Transverse colon (tissue), 4 donors: Measurements from ENCODE around the gene PRR5L. TPM values are rescaled to one million over a fixed set of nuclear protein-coding genes. Genes with fewer than 3 reads are reported as not detected.
A peak's percentile ranks its signal among the peaks of the same experiment; 100 is the strongest.

ENCODE experiments used
- DNase-seq: peaks from one replicate; pipeline ENCODE4 v3.0.0-alpha.2; 2019
- H3K27ac ChIP-seq, 4 donors: fragments of 200-600 bp; sonication (generic); 2 replicates each; pipeline ENCODE4 v1.5.1; 2016 to 2018; ENCODE audit warnings: inconsistent platforms in 4 of 4
- H3K27me3 ChIP-seq: fragments of 200-600 bp; sonication (generic); 2 replicates; pipeline ENCODE4 v1.5.1; 2017; ENCODE audit warnings: inconsistent platforms
- H3K36me3 ChIP-seq, 4 donors: fragments of 200-600 bp; sonication (generic); 2 replicates each; pipeline ENCODE4 v1.5.1; 2017 to 2019; ENCODE audit warnings: inconsistent platforms in 4 of 4
- H3K4me1 ChIP-seq, 4 donors: fragments of 200-600 bp; sonication (generic); 2 replicates each; pipeline ENCODE4 v1.5.1; 2017 to 2020; ENCODE audit warnings: inconsistent platforms in 4 of 4
- H3K4me3 ChIP-seq, 4 donors: fragments of 200-600 bp; sonication (generic); 1 replicate in 1 of 4; 2 replicates in 3 of 4; pipeline versions ENCODE4 v1.5.1 to v1.6.1; 2017 to 2019; ENCODE audit warnings: inconsistent platforms in 4 of 4
- H3K9me3 ChIP-seq, 2 donors: fragments of 200-600 bp; sonication (generic); 2 replicates each; pipeline ENCODE4 v1.5.1; 2017 to 2019; ENCODE audit warnings: inconsistent platforms in 2 of 2
- EP300 ChIP-seq: sonication (generic); formaldehyde crosslinking; IDR thresholded peaks from one replicate; pipeline ENCODE4 v1.6.1; 2017; ENCODE audit warnings: antibody characterized with exemption, low read depth
- POLR2A ChIP-seq: fragments of 450-650 bp; IDR thresholded peaks from one replicate; pipeline ENCODE4 v1.6.1; 2016; ENCODE audit warnings: antibody characterized with exemption, mild to moderate bottlenecking, moderate library complexity
- POLR2AphosphoS5 ChIP-seq, 3 donors: sonication (generic); formaldehyde crosslinking; IDR thresholded peaks; one replicate each; pipeline ENCODE4 v1.6.1; 2016; ENCODE audit warnings: antibody characterized with exemption in 3 of 3
- WGBS, 2 donors: methylation state at CpG; one replicate each; pipeline ENCODE4 v1.1.5; 2018; ENCODE audit warnings: low coverage in 1 of 2; 5-methylcytosine and 5-hydroxymethylcytosine counted together
- in situ Hi-C, 4 donors: fragments of 200-750 bp; cut with MboI; loops; one replicate each; pipeline versions ENCODE4 v1.15.0 to v1.15.1; 2017; ENCODE audit warnings: low sequenced_read_pairs in 3 of 4, low pct_ligation_motif_present in 1 of 4, low pct_unique_long_range_greater_than_20kb in 1 of 4
- intact Hi-C: fragments of 100-400 bp; cut with DNase I; formaldehyde crosslinking; loops from one replicate; pipeline ENCODE4 v1.15.1; 2023; ENCODE audit warnings: low total_unique reads
- total RNA-seq, 4 donors: library from RNA; depleted of rRNA; stranded (reverse); fragments of >200 nt; gene quantifications; one replicate each; pipeline ENCODE4 v1.1.0, GENCODE V29; 2016
- TF ChIP-seq, protein P1 (sequence below), 5 experiments: fragments of 200-600 bp in 3 of 5; fragments of 450-650 bp in 2 of 5; sonication (generic) in 3 of 5; IDR thresholded peaks; 1 replicate in 2 of 5; 2 replicates in 3 of 5; pipeline ENCODE4 v1.5.1; 2016 to 2017; ENCODE audit warnings: antibody characterized with exemption in 5 of 5, inconsistent platforms in 3 of 5, mild to moderate bottlenecking in 2 of 5, moderate library complexity in 1 of 5

Gene PRR5L
- total RNA-seq, 4 donors from 2014 or later = 203 to 418 (median 251) TPM

GRCh38 chr11:36380296-36381014 is 84.4 kb downstream of the PRR5L start:
- peak overlapping the region in 1 of 4 donors; percentile 74 for H3K4me3 ChIP-seq
- in situ Hi-C loops = loop anchor here in 1 of 4 donors (25.0 kb wide), 1 partner anchor 93 kb away; the partner anchor contains the start of genes COMMD9 and PRR5L
- H3K36me3 ChIP-seq = peaks cover 0 to 6% (median 0%) of the 10 kb centered on the region in 4 donors
- no peak for TF ChIP-seq EP300
- TF ChIP-seq POLR2AphosphoS5 (IDR thresholded peaks at IDR 0.05) = no peak
- no peak for TF ChIP-seq POLR2A
- TF ChIP-seq, protein P1, sequence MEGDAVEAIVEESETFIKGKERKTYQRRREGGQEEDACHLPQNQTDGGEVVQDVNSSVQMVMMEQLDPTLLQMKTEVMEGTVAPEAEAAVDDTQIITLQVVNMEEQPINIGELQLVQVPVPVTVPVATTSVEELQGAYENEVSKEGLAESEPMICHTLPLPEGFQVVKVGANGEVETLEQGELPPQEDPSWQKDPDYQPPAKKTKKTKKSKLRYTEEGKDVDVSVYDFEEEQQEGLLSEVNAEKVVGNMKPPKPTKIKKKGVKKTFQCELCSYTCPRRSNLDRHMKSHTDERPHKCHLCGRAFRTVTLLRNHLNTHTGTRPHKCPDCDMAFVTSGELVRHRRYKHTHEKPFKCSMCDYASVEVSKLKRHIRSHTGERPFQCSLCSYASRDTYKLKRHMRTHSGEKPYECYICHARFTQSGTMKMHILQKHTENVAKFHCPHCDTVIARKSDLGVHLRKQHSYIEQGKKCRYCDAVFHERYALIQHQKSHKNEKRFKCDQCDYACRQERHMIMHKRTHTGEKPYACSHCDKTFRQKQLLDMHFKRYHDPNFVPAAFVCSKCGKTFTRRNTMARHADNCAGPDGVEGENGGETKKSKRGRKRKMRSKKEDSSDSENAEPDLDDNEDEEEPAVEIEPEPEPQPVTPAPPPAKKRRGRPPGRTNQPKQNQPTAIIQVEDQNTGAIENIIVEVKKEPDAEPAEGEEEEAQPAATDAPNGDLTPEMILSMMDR (IDR thresholded peaks at IDR 0.05) = no peak
- H3K27ac ChIP-seq = peak overlapping the region in 3 of 4 donors; percentile 16 to 86 (median 24)
- intact Hi-C loops = no loop called here
- DNase-seq = no peak
- H3K27me3 ChIP-seq = no peaks in the 10 kb centered on the region
- H3K4me1 ChIP-seq = peaks cover 0 to 36% (median 22%) of the 10 kb centered on the region in 4 donors
- H3K9me3 ChIP-seq = no peaks in the 10 kb centered on the region
- WGBS, 2 donors = 33 to 65% methylated on average over 4 to 9 of the region's 9 CpGs

- 74 to 75% methylated on average over 4 of the region's 4 CpGs for WGBS, 2 donors
- Histone ChIP-seq H3K27me3 (no peaks in the 10 kb centered on the region), H3K4me1 (peaks cover 0 to 33% (median 18%) of the 10 kb centered on the region in 4 donors), H3K9me3 (no peaks in the 10 kb centered on the region), H3K36me3 (peaks cover 0 to 6% (median 0%) of the 10 kb centered on the region in 4 donors), H3K4me3 (no peak overlapping the region), H3K27ac (peak overlapping the region in 3 of 4 donors; percentile 16 to 31 (median 24))
- DNase-seq = no peak
- intact Hi-C loops (no loop called here), in situ Hi-C loops (loop anchor here in 1 of 4 donors (25.0 kb wide), 1 partner anchor 94 kb away; the partner anchor contains the start of genes COMMD9 and PRR5L)
- no peak for TF ChIP-seq POLR2A
- TF ChIP-seq POLR2AphosphoS5 (IDR thresholded peaks at IDR 0.05) = no peak
- TF ChIP-seq EP300 = no peak
Measured at GRCh38 chr11:36381015-36381360, 84.9 kb downstream of the PRR5L start.

GRCh38 chr11:36383195-36383594 is 87.1 kb downstream of the PRR5L start:
- no peaks in the 10 kb centered on the region for H3K27me3 ChIP-seq
- 91 to 100% methylated on average over 1 of the region's 1 CpG for WGBS, 2 donors
- H3K9me3 ChIP-seq = no peaks in the 10 kb centered on the region
- TF ChIP-seq, protein P1 (IDR thresholded peaks at IDR 0.05) = no peak
- TF ChIP-seq POLR2A (no peak), POLR2AphosphoS5 (IDR thresholded peaks at IDR 0.05) (no peak)
- intact Hi-C loops (no loop called here), in situ Hi-C loops (loop anchor here in 1 of 4 donors (25.0 kb wide), 1 partner anchor 96 kb away; the partner anchor contains the start of genes COMMD9 and PRR5L)
- H3K4me1 ChIP-seq = peaks cover 0 to 36% (median 17%) of the 10 kb centered on the region in 4 donors
- no peak overlapping the region for H3K4me3 ChIP-seq
- peaks cover 0 to 6% (median 0%) of the 10 kb centered on the region in 4 donors for H3K36me3 ChIP-seq
- DNase-seq = no peak
- H3K27ac ChIP-seq = no peak overlapping the region

GRCh38 chr11:36385121-36385970 is 89.3 kb downstream of the PRR5L start:
- in situ Hi-C loops = loop anchor here in 1 of 4 donors (25.0 kb wide), 1 partner anchor 98 kb away; the partner anchor contains the start of genes COMMD9 and PRR5L
- intact Hi-C loops = no loop called here
- no peak for DNase-seq
- Histone ChIP-seq H3K27ac (peak overlapping the region in 1 of 4 donors; percentile 4), H3K27me3 (no peaks in the 10 kb centered on the region), H3K4me1 (peaks cover 0 to 19% (median 8%) of the 10 kb centered on the region in 4 donors), H3K9me3 (no peaks in the 10 kb centered on the region), H3K36me3 (peaks cover 0 to 6% (median 0%) of the 10 kb centered on the region in 4 donors), H3K4me3 (no peak overlapping the region)
- 69 to 73% methylated on average over 5 to 9 of the region's 9 CpGs for WGBS, 2 donors
- TF ChIP-seq POLR2A (no peak), EP300 (no peak), POLR2AphosphoS5 (IDR thresholded peaks at IDR 0.05) (no peak)
- TF ChIP-seq, protein P1 (IDR thresholded peaks at IDR 0.05) = no peak
